GM12864 (cell line): ENCODE results near the gene KCNE1.

Source experiments
- DNase-seq: peaks from one replicate; pipeline ENCODE4 v3.0.0-alpha.2; 2011; ENCODE audit warnings: low read depth
- H3K4me3 ChIP-seq: 2 replicates; pipeline ENCODE4 v1.5.1; 2011; ENCODE audit warnings: mild to moderate bottlenecking, low read depth, low read length, control low read depth
- TF ChIP-seq, protein P1 (sequence below): IDR thresholded peaks from 2 replicates; pipeline ENCODE4 v1.5.1; 2011; ENCODE audit warnings: low read depth, mild to moderate bottlenecking, moderate library complexity, low read length, control low read depth, inconsistent platforms; ENCODE audit errors: missing control alignments

Gene KCNE1

DNA sequence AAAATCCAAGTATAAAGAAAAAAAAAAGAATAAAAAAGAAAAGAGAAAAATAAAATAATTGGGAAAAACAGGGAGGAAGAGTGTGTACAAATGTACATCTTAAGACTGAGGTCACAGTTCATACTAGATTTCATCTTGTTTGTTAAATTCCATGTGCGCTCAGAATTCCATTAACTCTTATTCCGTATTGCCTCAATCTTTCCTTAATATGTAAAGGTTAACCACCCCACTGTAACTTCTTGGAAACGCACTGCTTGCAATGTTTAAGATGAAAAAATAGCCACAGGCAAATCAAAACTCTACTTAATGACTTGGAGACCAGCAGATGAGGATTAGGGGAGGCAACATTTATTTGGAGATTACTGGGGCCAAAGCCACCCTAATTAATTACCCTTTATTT is 23.9 kb upstream of the KCNE1 start:
- TF ChIP-seq, protein P1, sequence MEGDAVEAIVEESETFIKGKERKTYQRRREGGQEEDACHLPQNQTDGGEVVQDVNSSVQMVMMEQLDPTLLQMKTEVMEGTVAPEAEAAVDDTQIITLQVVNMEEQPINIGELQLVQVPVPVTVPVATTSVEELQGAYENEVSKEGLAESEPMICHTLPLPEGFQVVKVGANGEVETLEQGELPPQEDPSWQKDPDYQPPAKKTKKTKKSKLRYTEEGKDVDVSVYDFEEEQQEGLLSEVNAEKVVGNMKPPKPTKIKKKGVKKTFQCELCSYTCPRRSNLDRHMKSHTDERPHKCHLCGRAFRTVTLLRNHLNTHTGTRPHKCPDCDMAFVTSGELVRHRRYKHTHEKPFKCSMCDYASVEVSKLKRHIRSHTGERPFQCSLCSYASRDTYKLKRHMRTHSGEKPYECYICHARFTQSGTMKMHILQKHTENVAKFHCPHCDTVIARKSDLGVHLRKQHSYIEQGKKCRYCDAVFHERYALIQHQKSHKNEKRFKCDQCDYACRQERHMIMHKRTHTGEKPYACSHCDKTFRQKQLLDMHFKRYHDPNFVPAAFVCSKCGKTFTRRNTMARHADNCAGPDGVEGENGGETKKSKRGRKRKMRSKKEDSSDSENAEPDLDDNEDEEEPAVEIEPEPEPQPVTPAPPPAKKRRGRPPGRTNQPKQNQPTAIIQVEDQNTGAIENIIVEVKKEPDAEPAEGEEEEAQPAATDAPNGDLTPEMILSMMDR = no peak
- no peak for DNase-seq
- no peak overlapping the region for H3K4me3 ChIP-seq

DNA sequence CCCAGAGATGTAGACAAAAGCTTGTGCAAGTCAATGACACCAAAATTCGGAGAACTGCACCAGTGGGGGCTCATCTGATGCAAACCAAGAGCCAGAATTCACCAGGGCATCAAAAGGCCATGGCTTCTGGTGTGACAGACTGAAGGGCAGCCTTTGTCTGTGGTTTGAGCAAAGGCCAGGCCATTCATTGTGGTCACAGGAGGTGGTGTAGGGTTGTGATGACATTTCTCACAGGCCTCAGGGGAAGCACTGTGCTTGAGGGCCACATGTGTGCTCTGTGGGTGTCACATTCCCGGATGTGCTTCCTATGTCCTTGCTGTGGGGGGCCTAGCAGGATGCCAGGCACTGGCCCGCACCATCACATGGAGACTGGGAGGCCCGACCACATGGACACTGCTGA is 22.5 kb upstream of the KCNE1 start:
- TF ChIP-seq, protein P1 = no peak
- no peak overlapping the region for H3K4me3 ChIP-seq
- no peak for DNase-seq

DNA sequence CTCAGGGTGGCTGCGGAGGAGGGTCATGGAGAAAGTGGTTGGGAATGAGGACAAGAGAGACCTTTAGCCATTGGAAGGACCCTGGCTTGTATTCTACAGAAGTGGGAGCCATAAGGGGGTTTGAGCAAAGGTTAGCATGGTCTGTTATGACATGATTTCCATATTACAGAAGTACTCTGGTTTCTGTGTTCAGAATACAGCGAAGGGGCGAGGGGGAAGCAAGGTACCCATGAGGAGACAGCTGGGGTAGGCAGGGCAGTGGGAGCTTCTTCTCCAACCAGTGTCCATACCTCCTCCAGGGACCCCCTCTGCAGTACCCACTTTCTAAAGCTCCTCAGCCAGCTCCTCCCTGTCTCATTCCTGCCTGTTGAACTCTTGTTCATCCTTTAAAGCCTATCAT is 21.9 kb upstream of the KCNE1 start:
- DNase-seq = no peak
- TF ChIP-seq, protein P1 = no peak
- H3K4me3 ChIP-seq = no peak overlapping the region

DNA sequence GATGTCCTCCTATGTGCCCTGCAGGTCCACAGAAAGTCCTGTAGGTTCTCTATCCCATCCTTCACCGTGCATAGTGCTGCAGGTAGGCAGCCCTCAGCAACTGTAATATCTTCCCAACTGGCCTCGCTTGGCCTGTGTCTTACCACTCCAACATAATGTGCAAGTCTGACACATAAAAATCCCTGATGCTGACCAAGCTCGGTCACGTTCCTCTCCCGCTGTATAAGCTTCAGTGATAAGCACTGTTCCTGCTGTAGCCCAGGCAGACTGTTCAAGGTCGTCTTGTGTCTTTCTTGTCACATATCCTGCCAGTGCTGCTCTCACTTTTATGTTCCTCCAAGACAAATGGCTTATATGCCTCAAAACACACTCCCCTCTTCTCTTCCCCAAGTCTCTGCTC is 19.4 kb upstream of the KCNE1 start:
- TF ChIP-seq, protein P1 = no peak
- H3K4me3 ChIP-seq = no peak overlapping the region
- no peak for DNase-seq

DNA sequence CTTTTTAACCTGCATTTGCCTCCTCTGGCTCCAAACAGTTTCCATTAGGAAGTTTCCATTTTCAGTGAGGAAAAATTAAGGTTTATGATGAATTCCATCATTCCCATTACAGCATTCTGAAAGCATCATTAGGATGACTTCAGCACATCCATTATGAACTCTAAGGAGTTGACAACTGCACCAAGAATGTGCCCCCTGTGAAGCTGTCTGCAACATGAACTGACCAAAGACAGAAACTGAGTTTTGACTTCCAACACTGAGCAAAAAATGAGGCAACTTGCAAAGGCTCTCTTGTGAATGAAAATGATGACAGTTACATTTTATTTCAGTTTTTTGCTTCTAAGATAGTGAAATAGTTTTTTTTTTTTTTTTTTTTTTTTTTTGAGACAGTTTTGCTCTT is 18.3 kb upstream of the KCNE1 start:
- DNase-seq = no peak
- no peak overlapping the region for H3K4me3 ChIP-seq
- TF ChIP-seq, protein P1 = no peak

DNA sequence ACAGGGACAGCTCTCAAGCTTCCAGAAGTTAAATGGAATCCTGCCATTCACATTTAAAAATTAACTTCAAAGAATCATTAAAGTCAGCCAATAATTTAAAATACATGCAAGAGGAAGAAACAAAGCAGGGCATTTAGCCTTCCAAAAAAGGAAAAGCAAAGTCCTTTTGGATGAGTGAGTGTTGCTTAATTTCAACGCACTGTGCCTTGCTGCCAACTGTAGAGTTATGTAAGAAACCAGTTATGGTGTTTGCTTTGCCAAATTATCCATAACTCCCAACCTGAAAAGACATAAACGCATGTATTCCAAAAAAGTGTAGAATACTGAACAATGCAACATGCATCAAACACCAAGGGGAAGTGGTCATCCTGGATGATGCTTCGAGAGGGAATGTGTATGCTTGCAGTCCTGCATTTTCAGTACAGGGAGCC is 16.1 kb upstream of the KCNE1 start:
- DNase-seq = no peak
- H3K4me3 ChIP-seq = no peak overlapping the region
- TF ChIP-seq, protein P1 = no peak

DNA sequence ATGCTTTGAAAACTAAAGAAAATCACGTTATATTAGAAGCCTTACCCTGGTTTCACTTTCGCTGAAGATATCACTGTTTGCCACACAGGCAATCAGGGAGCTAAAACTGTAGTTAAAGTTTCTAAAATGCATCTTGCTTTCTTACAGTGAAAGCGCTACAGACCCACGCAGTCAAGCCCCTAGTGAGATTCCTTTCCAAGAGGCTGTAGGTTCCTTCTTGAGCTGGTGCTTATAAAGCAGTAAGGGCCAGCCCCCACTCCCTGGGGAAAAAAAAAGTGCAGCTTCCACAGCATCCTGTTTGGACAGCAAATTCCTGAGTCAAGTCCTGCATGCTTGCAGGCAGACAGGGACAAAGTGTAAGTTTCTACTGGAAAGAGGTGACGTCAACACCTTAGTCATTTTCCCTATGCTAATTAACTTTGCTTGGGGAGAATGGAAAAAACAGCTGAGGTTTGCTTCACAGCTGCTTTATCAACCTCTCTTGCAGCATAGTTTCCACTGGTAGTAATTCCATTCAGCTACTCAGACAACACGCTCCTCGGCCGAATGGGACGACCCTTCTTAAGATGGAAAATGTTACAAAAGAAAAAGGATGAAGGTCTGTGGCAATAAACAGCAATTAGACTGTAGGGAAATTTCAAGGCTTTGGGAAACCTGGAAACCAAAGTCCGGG is 14.7 kb upstream of the KCNE1 start:
- TF ChIP-seq, protein P1 = no peak
- no peak for DNase-seq
- H3K4me3 ChIP-seq = peak overlapping the region; percentile 13; the same call in 1 of the 2 replicates
